Coronary artery (tissue), 2 donors: ENCODE results near the gene NIPBL.

ENCODE experiments used
- DNase-seq: peaks from one replicate; pipeline ENCODE4 v3.0.0-alpha.2; 2017; ENCODE audit warnings: low spot score
- H3K27ac ChIP-seq, 2 donors: fragments of 200-600 bp; sonication (generic); one replicate each; pipeline ENCODE4 v1.5.1; 2016 to 2019
- H3K4me3 ChIP-seq: fragments of 200-600 bp; sonication (generic); 2 replicates; pipeline ENCODE4 v1.5.1; 2016; ENCODE audit warnings: mild to moderate bottlenecking, moderate library complexity
- TF ChIP-seq, protein P1 (sequence below): fragments of 200-600 bp; sonication (generic); IDR thresholded peaks from one replicate; pipeline ENCODE4 v1.5.1; 2019; ENCODE audit warnings: antibody characterized with exemption

The NIPBL gene

DNA sequence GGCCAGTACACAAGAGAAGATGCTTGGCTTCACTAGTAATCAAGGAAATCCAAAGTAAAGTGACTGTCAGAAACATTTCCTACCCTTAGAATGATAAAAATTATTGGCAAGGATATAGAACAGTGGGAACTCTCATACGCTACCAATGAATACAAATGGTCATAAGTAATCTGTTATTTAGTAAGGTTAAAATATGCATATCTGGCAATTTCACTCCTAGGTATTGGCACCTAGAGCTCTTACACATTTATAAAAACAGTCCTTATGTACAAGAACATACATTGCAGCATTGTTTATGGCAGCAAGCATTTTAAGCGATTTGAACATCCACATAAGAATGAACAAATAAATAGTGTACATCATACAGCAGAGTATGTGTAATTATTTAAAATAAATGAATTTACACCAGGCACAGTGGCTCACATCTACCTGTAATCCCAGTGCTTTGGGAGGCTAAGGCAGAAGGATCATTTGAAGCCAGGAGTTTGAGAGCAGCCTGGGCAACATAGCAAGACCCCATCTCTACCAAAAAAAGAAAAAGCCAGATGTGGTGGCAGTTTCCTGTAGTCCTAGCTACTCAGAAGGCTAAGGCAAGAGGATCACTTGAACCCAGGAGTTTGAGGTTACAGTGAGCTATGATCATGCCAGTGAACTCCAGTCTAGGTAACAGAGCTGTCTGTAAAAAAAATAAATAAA is 93.3 kb downstream of the NIPBL start:
- TF ChIP-seq, protein P1, sequence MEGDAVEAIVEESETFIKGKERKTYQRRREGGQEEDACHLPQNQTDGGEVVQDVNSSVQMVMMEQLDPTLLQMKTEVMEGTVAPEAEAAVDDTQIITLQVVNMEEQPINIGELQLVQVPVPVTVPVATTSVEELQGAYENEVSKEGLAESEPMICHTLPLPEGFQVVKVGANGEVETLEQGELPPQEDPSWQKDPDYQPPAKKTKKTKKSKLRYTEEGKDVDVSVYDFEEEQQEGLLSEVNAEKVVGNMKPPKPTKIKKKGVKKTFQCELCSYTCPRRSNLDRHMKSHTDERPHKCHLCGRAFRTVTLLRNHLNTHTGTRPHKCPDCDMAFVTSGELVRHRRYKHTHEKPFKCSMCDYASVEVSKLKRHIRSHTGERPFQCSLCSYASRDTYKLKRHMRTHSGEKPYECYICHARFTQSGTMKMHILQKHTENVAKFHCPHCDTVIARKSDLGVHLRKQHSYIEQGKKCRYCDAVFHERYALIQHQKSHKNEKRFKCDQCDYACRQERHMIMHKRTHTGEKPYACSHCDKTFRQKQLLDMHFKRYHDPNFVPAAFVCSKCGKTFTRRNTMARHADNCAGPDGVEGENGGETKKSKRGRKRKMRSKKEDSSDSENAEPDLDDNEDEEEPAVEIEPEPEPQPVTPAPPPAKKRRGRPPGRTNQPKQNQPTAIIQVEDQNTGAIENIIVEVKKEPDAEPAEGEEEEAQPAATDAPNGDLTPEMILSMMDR = no peak
- DNase-seq = no peak
- Histone ChIP-seq H3K27ac (no peak overlapping the region), H3K4me3 (no peak overlapping the region)

GRCh38 chr5:36978196-36978595 is 101.6 kb downstream of the NIPBL start:
- H3K27ac ChIP-seq = no peak overlapping the region
- TF ChIP-seq, protein P1 = no peak
- no peak overlapping the region for H3K4me3 ChIP-seq
- no peak for DNase-seq

GRCh38 chr5:36982146-36982545 is 105.6 kb downstream of the NIPBL start:
- H3K4me3 ChIP-seq = no peak overlapping the region
- H3K27ac ChIP-seq = no peak overlapping the region
- DNase-seq = no peak
- TF ChIP-seq, protein P1 = no peak

DNA sequence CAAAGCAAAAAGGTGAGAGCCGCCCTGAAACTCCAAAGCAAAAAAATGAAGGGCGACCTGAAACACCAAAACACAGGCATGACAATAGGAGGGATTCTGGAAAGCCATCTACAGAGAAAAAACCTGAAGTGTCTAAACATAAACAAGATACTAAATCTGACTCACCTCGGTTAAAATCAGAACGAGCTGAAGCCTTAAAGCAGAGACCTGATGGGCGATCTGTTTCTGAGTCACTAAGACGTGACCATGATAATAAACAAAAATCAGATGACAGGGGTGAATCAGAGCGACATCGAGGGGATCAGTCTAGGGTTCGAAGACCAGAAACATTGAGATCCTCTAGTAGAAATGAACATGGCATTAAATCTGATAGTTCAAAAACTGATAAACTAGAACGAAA is 108.8 kb downstream of the NIPBL start:
- H3K4me3 ChIP-seq = no peak overlapping the region
- TF ChIP-seq, protein P1 = no peak
- DNase-seq = no peak
- no peak overlapping the region for H3K27ac ChIP-seq

DNA sequence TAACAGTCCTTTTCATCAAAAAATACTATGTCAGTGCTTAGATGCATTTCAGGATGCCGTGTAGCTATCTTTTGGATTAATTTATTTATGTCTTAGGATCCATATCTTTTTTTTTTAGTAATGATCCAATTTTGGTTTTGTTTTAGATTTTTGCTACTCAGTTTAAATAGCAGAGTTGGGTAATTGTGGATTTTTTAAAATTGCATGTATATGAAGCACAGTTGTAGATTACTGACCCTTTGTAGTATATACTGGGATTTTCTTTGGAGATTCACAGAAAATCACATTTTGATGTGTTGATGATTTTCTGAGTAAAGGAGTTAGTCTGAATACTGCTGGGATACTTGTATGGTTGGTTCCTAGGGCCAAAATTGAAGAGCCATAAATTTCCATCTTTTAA is 111.8 kb downstream of the NIPBL start:
- TF ChIP-seq, protein P1 = no peak

DNA sequence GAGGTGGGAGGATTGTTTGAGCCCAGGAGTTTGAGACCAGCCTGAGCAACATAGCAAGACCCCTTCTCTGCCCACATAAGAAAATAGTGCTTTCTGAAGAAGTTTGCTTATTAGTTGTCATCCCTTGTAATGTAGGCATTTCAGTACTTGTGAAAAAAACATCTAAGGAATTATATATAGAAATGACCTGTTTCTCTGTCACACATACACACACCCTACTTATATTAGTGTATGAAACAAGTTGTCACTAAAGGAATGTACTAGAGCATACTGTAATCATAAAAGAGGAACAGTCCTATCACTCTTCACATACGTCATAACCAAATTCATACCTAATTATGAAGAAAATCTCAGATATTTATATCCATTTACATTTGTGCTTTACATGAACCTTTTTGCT is 122.0 kb downstream of the NIPBL start:
- TF ChIP-seq, protein P1 = no peak
- no peak overlapping the region for H3K4me3 ChIP-seq
- no peak for DNase-seq
- H3K27ac ChIP-seq = no peak overlapping the region

More for the DNA sequence above, 111.8 kb downstream of the NIPBL start:
- Histone ChIP-seq H3K4me3 (no peak overlapping the region), H3K27ac (no peak overlapping the region)
- no peak for DNase-seq

DNA sequence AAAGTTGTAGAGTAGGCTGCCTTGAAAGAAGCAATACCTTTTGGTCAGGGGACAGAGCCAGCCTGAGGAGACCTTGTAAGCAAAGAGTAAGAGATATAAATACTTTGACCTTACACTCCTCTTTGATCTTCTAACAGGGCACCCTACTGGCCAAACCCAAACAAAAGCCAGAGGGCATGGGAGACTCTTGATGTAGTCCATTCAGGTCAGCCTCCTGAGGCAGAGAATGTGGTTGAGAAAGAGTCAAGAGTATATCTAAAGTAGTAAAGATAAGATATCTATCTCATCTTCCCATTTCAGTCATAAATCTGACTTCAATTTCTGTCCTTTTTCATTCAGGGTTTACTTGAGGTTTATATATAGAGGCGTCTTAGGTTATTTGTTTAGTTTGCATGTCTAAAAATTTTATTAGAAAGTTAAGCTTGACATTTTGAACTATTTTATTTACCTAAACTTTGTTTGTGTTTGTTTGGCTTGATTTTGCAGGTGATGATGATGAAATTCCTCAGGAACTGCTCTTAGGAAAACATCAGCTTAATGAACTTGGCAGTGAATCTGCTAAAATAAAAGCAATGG is 125.7 kb downstream of the NIPBL start:
- H3K4me3 ChIP-seq = no peak overlapping the region
- TF ChIP-seq, protein P1 = no peak
- no peak for DNase-seq
- H3K27ac ChIP-seq = no peak overlapping the region
